D341Med (cell line): ENCODE measurements around the gene NECTIN1.

Experiments
- DNase-seq: peaks from one replicate; pipeline ENCODE4 v3.0.0; 2012; ENCODE audit warnings: low spot score

Gene NECTIN1

DNA sequence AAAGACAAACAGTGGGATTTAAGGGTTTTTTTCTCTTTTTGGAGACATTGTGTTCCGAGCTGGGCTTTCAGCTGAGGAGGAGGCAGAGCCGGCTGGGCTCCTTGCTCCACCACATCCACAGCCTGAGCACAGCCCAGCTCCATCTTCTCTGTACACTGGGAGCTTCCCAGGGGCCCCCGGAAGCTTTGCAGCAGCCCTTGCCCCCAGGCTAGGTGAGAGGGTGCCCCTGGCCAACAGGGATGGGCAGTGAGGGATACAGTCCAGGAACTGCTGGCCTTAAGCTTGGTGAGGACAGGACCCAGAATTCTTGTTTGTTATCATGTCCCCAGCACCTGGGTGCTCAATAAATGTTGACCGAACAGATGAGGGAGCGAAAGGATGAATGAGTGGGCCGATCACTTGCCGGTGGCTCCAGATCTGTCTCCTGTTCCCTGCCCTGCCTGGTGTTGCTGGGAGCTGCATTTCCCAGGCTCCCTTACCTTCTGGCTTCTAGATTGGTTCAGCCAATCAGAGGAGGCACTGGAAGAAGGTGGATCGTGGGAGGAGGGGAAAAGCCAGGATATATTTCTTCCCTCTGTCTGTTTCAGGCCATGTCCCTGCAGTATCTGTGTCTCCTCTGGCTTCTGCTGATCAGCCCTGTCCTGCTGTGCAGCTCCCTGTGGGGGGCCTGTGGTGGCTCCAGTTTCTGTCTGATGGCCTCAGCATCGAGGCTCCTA lies 26.5 kb upstream of the NECTIN1 start:
- DNase-seq: no peak

- DNase-seq: no peak
Observed at GRCh38 chr11:119754656-119755355, 25.8 kb upstream of the NECTIN1 start.

DNA sequence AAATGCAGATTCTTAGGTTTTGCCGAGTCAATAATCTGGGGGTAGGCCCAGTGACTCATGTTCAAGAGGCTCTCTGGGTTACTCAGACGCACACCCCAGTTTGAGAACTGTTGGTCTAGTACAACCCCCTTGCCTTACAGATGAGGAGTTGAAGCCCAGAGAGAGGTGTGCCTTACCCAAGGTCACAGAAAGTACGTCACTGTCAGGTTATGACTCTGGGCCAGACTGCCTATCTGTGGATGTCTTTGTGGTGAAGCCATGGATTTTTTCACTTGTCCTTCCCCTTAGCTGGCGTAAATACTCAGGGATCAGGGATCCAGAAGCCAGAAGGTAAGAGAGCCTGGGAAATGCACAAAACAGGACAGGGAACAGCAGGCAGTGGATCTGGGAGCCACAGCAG lies 25.2 kb upstream of the NECTIN1 start:
- no peak for DNase-seq

DNA sequence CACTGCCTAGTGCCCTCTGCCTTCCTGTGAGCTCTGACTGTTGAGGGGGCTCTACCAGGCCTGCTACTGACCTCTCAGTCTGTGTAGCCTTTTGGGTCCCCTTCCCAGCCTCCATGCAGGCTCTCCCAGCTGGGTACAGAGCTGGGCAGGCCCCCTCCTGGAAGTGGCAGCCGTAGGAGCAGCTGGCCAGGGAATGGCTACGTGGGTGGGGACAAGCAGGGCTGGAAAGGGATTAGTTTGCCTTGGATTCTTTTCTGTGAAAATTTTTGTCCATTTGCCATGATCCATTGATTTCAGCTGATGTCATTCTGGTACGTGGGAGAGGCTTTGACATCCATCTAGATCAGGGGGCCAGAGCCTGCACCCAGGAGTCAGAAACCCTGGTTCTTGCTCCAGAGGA lies 23.9 kb upstream of the NECTIN1 start:
- no peak for DNase-seq

- no peak for DNase-seq
Observed at GRCh38 chr11:119752345-119752871, 23.4 kb upstream of the NECTIN1 start.

- no peak for DNase-seq
Observed at GRCh38 chr11:119750056-119750455, 21.1 kb upstream of the NECTIN1 start.

GRCh38 chr11:119749006-119749565 lies 20.1 kb upstream of the NECTIN1 start:
- no peak for DNase-seq

GRCh38 chr11:119747868-119748660 lies 19.1 kb upstream of the NECTIN1 start:
- no peak for DNase-seq

DNA sequence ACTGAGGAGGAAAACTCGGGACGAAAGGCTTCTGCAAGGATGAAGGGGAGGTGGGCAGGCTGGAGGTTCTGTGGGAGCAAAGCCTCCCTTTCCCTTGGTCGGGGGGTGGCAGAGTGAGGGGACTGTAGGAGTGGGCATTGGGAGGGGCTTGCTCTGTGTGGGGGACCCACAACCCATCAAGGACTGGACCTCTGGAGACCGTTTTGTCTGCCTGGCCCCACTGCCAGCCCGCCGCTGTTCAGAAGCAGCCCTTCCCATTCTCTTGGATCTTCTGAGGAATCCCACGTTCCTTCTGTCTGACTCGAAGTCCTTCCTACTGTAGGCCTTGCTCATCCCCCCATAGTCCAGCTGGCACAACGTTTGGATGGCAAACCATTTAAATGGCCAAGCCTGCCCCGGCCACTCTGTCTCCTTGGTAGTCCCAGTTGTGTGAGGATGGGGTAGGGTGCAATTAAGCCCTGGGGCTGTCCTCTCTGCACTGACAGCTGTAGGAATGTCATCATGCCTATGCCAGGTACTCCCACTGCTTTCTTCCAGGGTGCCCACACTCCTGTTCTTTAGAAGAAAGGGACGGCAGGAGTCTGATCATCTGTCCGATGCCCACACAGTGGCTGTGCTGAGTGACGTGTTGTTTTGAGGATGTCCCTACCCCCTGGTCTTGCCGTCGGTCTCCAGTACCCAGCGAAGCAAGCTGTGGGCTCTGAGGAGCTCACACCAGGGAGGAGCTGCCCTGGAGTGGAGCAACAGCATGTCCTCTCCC lies 17.0 kb upstream of the NECTIN1 start:
- DNase-seq: no peak

GRCh38 chr11:119745112-119745511 lies 16.1 kb upstream of the NECTIN1 start:
- DNase-seq: no peak

DNA sequence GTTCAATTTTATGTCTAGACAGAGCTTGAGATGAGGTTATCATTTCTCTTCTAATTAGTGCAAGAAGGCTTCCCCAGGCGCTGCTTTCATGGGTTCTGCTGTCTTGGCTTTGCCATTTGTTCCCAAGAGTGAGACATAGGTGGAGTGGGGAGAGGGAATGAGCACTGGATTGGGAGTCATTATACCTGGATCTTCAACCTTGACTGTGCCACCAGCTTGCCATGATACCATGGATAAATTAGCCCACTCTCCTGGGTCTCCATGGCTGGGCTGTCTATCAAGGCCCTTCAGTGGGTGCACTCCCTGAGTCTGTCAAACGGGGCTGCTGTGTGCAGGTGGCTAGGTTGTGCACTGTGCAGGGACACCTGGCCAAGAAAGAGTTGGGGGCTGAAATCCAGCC lies 15.6 kb upstream of the NECTIN1 start:
- no peak for DNase-seq

GRCh38 chr11:119743006-119743405 lies 14.0 kb upstream of the NECTIN1 start:
- no peak for DNase-seq

- no peak for DNase-seq
Observed at GRCh38 chr11:119742263-119742861, 13.4 kb upstream of the NECTIN1 start.

- peak; percentile 88 for DNase-seq
Observed at GRCh38 chr11:119741369-119742262, 12.6 kb upstream of the NECTIN1 start.

DNA sequence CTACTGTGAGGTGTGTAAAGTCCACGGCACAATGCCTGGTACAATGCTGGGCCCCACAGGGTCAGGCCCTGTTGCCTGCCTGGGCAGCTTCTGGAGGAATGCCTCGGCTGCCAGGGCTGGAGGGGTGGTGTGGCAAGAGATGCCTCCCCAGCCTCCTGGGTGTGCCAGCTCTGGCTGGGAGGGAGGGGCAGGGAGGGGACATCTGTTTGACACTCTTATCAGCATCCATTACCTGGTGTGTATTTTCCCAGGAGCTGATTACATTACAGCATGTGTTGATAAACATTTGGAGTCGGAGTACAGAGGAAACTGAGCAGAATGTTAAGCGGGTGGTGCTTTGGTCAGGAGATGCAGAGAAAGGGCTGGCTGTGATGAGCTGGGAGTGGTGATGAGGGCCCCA lies 11.0 kb upstream of the NECTIN1 start:
- no peak for DNase-seq

- no peak for DNase-seq
Observed at GRCh38 chr11:119739021-119739703, 10.2 kb upstream of the NECTIN1 start.

DNA sequence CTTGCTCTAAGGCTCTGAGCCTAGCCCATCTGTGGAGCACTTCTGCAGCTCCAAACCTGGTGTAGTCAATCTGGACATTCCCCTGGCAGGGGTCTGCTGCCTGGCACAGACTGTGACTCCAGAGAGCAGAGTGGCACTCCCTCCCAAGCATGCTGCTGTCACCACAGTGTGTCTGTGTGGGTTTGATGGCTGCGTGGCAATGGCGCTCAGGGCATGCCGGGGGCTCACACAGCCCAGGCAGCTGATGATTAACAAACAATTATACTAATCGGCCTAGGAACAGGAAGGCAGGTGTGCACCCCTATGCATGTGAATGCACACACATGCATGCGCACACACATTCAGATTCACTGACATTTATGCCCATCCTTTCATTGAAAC lies 9.0 kb upstream of the NECTIN1 start:
- DNase-seq: no peak

DNA sequence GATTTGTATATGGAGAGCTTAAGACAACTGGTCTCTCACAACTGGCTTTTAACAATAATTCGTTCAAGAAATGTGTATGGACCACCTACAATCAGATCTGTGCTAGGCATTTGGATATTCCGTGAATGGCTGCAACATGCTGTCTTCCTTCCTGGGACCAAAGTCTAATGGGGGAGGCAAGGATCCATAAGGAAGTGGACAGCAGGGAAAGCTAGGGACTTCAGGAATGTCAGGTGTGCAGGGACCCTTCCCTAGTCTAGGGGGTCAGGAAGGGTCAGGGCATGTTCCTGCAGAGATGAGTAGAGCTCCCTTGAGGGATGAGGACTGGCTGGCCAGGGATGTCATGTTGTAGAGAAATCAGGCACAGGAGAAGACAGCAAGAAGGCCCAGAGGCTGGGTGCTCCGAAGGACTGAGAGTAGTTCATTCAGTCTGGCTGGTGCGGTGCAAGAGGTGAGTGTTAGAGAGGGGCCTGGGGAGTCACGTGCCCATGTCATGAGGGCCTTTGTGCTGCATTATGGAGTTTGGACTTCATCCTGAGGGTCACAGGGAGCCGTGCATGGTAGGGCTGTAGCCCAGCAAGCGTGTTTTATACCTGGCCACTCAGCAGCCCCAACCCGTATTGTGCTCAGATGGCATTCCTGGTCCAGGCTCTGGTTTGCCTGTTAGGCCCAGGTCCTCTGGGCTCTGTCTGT lies 8.5 kb upstream of the NECTIN1 start:
- DNase-seq: no peak

DNA sequence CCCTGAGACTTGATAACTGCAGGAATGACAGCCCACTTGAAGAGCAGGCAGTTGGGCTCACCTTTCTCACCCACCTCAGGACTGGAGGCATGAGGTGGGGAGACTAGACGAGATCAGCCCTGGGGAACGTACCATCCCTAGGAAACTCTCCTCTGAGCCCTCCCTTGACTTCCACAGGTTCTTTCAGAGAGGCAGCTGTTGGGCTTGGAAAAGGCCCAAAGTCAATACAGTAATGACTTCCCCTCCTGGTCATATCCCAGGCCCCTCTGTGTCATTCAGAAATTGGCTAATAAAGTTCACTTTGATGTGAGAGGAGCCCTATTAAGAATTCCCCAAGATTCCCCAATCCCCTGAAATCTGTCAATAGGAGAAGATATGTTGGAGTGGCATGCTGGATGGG lies 5.8 kb upstream of the NECTIN1 start:
- DNase-seq: no peak
